GM18951 (cell line): ENCODE results near the gene WSCD1.

Experiments
- POLR2A ChIP-seq: IDR thresholded peaks from 4 replicates; pipeline ENCODE4 v1.6.1; 2011; ENCODE audit warnings: mild to moderate bottlenecking; ENCODE audit not compliant: insufficient read length, insufficient read depth; ENCODE audit errors: extremely low read depth
- in situ Hi-C: fragments of 300-500 bp; cut with MboI; formaldehyde crosslinking; loops from one replicate; pipeline ENCODE4 v1.12.0; 2022; ENCODE audit warnings: low sequenced_read_pairs, mixed read lengths, inconsistent platforms; ENCODE audit not compliant: unreplicated experiment

The WSCD1 gene

DNA sequence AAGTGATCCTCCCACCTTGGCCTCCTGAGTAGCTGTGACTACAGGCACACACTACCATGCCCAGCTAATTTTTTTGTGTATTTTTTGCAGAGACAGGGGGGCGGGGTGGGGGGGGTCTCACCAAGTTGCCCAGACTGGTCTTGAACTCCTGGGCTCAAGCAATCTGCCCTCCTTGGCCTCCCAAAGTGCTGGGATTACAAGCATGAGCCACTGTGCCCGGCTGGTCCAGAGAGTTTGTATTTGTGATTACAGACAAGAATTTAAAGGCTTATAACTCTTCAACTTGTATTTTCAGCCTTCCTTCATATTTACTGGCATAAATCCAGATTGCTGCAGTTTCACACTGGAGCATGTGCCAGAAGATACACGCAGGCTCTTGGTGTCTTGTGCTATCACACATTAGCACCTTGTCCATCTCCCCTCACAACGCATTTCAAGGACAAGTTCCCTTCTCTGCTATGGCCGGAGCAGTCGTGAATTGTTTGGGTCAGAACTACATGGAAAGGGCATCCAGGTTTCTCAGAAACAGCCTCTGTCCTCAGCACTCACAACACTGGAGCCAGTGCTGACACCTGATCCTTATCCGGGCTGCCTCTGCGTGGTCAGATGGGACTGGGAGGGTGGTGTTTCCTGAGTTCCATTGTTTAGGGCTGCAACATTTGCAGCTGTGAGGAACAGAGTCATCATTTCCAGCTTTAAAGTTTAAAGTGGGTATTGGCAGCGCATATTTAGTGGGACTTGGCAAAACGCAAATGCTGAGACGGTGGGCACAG is 28.1 kb downstream of the WSCD1 start:
- in situ Hi-C loops = no loop called here
- no peak for TF ChIP-seq POLR2A

GRCh38 chr17:6098823-6099180 is 28.6 kb downstream of the WSCD1 start:
- in situ Hi-C loops = no loop called here
- TF ChIP-seq POLR2A = no peak

- in situ Hi-C loops = no loop called here
- no peak for TF ChIP-seq POLR2A
Observed at GRCh38 chr17:6099492-6099891, 29.3 kb downstream of the WSCD1 start.

GRCh38 chr17:6100146-6100545 is 30.0 kb downstream of the WSCD1 start:
- in situ Hi-C loops = no loop called here
- no peak for TF ChIP-seq POLR2A

- in situ Hi-C loops = no loop called here
- no peak for TF ChIP-seq POLR2A
Observed at GRCh38 chr17:6100891-6101500, 30.8 kb downstream of the WSCD1 start.

- TF ChIP-seq POLR2A = no peak
- in situ Hi-C loops = no loop called here
Observed at GRCh38 chr17:6101706-6102105, 31.5 kb downstream of the WSCD1 start.

DNA sequence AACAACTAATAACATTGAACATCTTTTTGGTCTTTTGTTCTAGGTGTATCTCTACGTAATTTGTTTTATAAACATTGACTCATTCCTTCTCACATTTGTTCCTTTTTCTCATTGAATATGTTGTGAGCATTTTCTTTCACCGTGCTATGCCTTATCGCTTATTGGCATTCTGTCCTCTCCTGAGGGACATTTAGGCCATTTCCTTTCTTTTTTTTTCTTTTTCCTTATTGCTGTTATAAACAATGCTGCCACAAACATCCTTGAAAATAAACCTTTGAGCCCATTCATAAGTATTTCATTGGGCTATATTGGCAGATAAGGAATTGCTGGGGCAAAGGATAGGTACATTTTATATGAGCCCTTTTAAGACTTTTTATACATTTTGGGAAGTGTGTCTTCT is 32.4 kb downstream of the WSCD1 start:
- in situ Hi-C loops = no loop called here
- TF ChIP-seq POLR2A = no peak

DNA sequence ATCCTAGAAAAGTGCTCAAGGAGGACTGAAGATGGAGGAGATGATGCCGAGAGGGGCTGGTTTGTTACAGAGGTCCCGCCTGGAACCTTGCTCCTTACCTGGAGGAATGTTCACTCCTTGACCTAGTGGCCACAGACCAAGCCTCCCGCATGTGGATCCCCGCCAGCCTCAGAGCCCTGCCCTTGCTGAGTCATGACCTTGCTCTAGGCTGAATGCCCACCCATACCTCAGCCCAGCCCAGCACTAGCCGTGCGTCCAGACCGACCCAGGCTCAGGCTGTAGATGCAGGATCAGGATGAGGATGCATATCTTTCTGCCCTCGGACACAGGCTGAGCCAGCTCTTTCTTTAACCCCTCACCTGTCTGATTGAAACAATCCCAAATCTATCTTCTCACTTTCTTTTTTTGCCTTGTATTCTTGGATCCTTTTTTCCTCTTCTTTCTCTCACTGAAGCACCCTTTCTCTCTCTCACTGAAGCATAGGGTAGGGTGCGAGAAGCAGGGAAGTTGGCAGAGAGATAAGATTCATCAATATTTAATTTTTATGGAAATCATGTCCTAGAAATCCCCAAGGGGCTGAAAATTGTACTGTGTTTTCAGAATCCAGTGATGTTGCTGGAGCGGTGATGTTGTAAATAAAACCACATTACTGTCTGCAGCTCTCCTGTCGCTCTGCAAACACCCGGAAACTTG is 34.9 kb downstream of the WSCD1 start:
- in situ Hi-C loops = no loop called here
- no peak for TF ChIP-seq POLR2A

GRCh38 chr17:6105649-6106007 is 35.4 kb downstream of the WSCD1 start:
- TF ChIP-seq POLR2A = no peak
- in situ Hi-C loops = no loop called here

DNA sequence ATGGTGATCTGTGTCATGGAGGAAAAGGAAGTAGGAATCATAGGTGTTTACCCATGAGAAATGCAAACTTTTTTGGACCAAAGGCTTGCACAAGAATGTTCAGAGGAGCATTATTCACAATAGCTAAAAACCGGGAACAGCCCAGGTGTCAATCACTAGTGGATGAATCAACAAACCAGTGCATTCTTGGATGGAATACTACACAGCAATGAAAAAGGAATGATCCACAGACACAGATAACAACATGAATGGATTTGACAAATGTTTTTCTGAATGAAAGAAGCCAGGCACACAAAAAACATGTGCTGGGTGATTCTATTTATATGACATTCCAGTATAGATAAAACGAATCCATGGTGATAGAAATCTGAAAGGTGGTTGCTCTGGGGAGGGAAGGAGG is 36.0 kb downstream of the WSCD1 start:
- no peak for TF ChIP-seq POLR2A
- in situ Hi-C loops = no loop called here

GRCh38 chr17:6107791-6108190 is 37.6 kb downstream of the WSCD1 start:
- in situ Hi-C loops = no loop called here
- no peak for TF ChIP-seq POLR2A

- no peak for TF ChIP-seq POLR2A
- in situ Hi-C loops = no loop called here
Observed at GRCh38 chr17:6108382-6108781, 38.2 kb downstream of the WSCD1 start.

GRCh38 chr17:6108987-6109386 is 38.8 kb downstream of the WSCD1 start:
- TF ChIP-seq POLR2A = no peak
- in situ Hi-C loops = no loop called here

DNA sequence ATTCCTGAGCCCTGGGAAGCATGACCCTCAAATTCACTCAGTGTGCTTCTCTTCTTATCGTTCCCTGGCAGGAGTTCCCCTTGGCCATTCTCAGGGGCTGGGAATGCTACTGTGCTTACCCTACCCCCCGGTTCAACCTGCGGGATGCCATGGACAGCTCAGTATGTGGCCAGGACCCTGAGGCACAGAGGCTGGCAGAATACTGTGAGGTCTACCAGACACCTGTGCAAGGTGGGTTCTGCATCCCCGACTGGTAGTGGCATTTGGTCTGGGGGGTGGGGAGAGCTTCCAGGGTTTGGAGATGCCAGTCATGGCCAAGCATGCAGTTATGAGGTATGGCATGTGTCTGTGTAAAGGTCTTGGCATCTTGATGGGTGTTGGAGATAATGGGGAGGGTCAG is 39.4 kb downstream of the WSCD1 start:
- in situ Hi-C loops = no loop called here

More for the DNA sequence above, 39.4 kb downstream of the WSCD1 start:
- TF ChIP-seq POLR2A = no peak
